Peyer's patch (tissue), 4 donors: Measurements from ENCODE around the gene SMARCD1. TPM values are rescaled to one million over a fixed set of nuclear protein-coding genes. Genes with fewer than 3 reads are reported as not detected.
A peak's percentile ranks its signal among the peaks of the same experiment; 100 is the strongest.

Experiments
- DNase-seq, 3 donors: peaks; one replicate each; pipeline ENCODE4 v3.0.0-alpha.2; 2017 to 2019
- H3K27ac ChIP-seq, 4 donors: fragments of 200-600 bp; sonication (generic); one replicate each; pipeline ENCODE4 v1.5.1; 2016 to 2019
- H3K27me3 ChIP-seq, 2 donors: fragments of 200-600 bp; sonication (generic); one replicate each; pipeline ENCODE4 v1.5.1; 2019
- H3K36me3 ChIP-seq, 3 donors: fragments of 200-600 bp; sonication (generic); one replicate each; pipeline ENCODE4 v1.5.1; 2016 to 2019
- H3K4me1 ChIP-seq, 4 donors: fragments of 200-600 bp; sonication (generic); one replicate each; pipeline ENCODE4 v1.5.1; 2016 to 2019
- H3K4me3 ChIP-seq, 4 donors: fragments of 200-600 bp; sonication (generic); 1 replicate in 3 of 4; 2 replicates in 1 of 4; pipeline ENCODE4 v1.5.1; 2016 to 2019; ENCODE audit warnings: mild to moderate bottlenecking in 1 of 4
- H3K9me3 ChIP-seq, 4 donors: fragments of 200-600 bp; sonication (generic); one replicate each; pipeline ENCODE4 v1.5.1; 2016 to 2019; ENCODE audit warnings: mild to moderate bottlenecking in 1 of 4
- POLR2A ChIP-seq, 2 donors: fragments of 450-650 bp; IDR thresholded peaks; one replicate each; pipeline ENCODE4 v1.5.1; 2017; ENCODE audit warnings: antibody characterized with exemption in 2 of 2, mild to moderate bottlenecking in 2 of 2, moderate library complexity in 2 of 2
- total RNA-seq, 4 donors: library from RNA; depleted of rRNA; stranded (reverse); fragments of >200 nt; gene quantifications; one replicate each; pipeline ENCODE4 v1.1.0, GENCODE V29; 2016
- TF ChIP-seq, protein P1 (sequence below), 6 experiments: fragments of 450-650 bp in 4 of 6; fragments of 200-600 bp in 2 of 6; sonication (generic) in 1 of 6; IDR thresholded peaks; one replicate each; pipeline ENCODE4 v1.5.1; 2017 to 2019; ENCODE audit warnings: antibody characterized with exemption in 6 of 6, mild to moderate bottlenecking in 3 of 6, moderate library complexity in 1 of 6

Gene SMARCD1
- total RNA-seq, 4 donors from 2014 or later: 76.5 to 126 (median 95.1) TPM

DNA sequence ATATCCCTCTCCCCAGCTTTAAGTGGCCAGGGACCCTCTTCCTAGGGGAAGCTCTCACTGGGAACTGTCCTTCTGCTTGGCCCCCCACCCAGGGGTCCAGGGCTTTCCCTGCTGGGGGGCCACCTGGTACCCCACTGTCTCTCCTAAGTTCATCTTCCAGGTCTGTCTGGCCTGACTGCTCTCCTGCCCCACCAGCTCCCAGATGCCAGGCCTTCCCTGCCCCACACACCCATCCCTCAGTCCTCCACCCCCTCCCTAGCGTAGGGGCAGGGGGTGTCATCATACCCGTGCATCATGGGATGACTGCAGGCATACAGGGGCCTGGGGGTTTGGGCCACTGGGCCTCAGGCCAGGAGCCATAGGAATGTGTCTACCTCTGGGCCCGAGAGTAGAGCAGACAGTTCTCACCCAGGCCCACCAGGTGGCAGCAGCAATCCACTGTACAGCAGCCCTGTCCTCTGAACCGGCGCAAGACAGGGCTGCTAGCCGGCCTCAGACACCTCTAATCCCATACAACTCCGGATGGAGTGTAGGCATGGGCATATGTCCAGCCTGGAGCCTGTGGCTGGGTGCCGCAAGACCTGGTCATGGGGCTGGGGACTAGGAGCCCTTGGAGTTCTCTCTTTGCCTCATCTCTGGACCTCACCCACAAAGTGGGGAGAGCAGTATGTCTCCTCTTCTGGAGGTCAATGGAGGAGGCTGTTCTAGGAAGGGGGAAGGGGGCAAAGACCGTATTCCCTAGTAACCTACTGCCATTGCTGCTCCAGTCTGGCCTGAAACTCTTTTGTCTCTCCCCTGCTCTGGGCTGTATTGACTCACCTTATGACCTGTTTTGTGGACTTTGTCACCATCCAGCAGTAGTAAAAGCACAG lies 10.0 kb upstream of the SMARCD1 start:
- H3K4me1 ChIP-seq: peaks cover 0 to 15% (median 0%) of the 10 kb centered on the region in 4 donors
- H3K36me3 ChIP-seq: no peaks in the 10 kb centered on the region
- TF ChIP-seq, protein P1, sequence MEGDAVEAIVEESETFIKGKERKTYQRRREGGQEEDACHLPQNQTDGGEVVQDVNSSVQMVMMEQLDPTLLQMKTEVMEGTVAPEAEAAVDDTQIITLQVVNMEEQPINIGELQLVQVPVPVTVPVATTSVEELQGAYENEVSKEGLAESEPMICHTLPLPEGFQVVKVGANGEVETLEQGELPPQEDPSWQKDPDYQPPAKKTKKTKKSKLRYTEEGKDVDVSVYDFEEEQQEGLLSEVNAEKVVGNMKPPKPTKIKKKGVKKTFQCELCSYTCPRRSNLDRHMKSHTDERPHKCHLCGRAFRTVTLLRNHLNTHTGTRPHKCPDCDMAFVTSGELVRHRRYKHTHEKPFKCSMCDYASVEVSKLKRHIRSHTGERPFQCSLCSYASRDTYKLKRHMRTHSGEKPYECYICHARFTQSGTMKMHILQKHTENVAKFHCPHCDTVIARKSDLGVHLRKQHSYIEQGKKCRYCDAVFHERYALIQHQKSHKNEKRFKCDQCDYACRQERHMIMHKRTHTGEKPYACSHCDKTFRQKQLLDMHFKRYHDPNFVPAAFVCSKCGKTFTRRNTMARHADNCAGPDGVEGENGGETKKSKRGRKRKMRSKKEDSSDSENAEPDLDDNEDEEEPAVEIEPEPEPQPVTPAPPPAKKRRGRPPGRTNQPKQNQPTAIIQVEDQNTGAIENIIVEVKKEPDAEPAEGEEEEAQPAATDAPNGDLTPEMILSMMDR (IDR thresholded peaks at IDR 0.05): peak; percentile 87 to 98 (median 94)
- TF ChIP-seq POLR2A (IDR thresholded peaks at IDR 0.05): peak in 1 of 2 donors; percentile 9
- no peaks in the 10 kb centered on the region for H3K27me3 ChIP-seq
- no peaks in the 10 kb centered on the region for H3K9me3 ChIP-seq
- peak overlapping the region in 1 of 4 donors; percentile 65 for H3K27ac ChIP-seq
- H3K4me3 ChIP-seq: no peak overlapping the region
- peak; percentile 78 to 92 (median 91) for DNase-seq

DNA sequence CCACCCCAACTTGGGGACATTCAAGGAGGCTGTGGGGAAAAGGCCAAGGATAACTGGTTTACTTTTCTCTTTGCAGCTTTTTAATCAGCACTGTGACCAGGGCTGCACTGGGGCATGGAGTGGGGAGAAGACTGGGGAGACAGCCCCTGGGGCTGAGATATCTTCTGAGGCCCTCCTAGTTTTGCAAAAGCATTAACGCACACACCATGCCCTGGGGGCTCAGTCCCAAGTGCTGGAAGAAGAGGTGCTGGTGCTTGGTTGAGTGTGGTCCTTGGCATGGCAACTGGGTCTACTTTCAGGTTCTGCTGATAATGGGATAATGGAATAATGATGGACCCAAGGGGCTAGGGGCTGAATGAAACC lies 9.4 kb upstream of the SMARCD1 start:
- peak overlapping the region in 1 of 4 donors; percentile 65 for H3K27ac ChIP-seq
- no peaks in the 10 kb centered on the region for H3K9me3 ChIP-seq
- no peaks in the 10 kb centered on the region for H3K27me3 ChIP-seq
- DNase-seq: no peak
- TF ChIP-seq POLR2A (IDR thresholded peaks at IDR 0.05): no peak
- TF ChIP-seq, protein P1 (IDR thresholded peaks at IDR 0.05): no peak
- peaks cover 0 to 9% (median 0%) of the 10 kb centered on the region in 4 donors for H3K4me1 ChIP-seq
- H3K4me3 ChIP-seq: no peak overlapping the region
- no peaks in the 10 kb centered on the region for H3K36me3 ChIP-seq

DNA sequence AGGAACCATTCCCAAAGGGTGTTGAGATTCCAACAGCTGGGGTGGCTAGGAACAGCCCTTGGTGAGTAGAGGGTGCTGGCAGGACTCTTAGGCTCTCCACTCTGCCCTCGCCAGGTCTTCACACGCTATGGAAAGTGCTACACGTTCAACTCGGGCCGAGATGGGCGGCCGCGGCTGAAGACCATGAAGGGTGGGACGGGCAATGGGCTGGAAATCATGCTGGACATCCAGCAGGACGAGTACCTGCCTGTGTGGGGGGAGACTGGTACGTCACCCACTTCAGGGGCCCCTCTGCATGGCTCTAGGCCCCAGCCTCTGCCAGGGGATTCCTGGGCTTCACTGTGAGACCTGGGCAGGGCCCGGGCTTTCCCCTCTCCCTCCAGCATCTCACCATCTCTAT lies 8.0 kb upstream of the SMARCD1 start:
- Histone ChIP-seq H3K4me1 (peaks cover 0 to 19% (median 0%) of the 10 kb centered on the region in 4 donors), H3K27me3 (no peaks in the 10 kb centered on the region), H3K36me3 (no peaks in the 10 kb centered on the region), H3K9me3 (no peaks in the 10 kb centered on the region), H3K27ac (no peak overlapping the region), H3K4me3 (no peak overlapping the region)
- DNase-seq: no peak
- TF ChIP-seq, protein P1 (IDR thresholded peaks at IDR 0.05): no peak
- TF ChIP-seq POLR2A (IDR thresholded peaks at IDR 0.05): no peak

DNA sequence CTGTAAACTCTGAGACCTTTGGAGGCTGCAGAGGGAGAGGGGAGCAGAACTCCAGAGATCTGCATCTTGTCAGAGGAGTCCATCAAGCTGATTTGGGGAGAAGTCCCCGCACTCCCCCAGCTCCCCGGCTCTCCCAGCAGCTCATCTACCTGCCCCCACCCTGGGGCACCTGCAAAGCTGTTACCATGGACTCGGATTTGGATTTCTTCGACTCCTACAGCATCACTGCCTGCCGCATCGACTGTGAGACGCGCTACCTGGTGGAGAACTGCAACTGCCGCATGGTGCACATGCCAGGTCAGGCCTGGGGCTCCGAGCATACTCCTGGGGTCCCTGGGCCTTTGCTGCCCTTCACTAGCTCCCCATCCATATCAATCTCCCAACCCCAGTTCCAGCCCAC lies 6.9 kb upstream of the SMARCD1 start:
- Histone ChIP-seq H3K4me3 (no peak overlapping the region), H3K27me3 (no peaks in the 10 kb centered on the region), H3K4me1 (peaks cover 0 to 25% (median 1%) of the 10 kb centered on the region in 4 donors), H3K27ac (no peak overlapping the region), H3K9me3 (no peaks in the 10 kb centered on the region), H3K36me3 (no peaks in the 10 kb centered on the region)
- TF ChIP-seq POLR2A (IDR thresholded peaks at IDR 0.05): no peak
- TF ChIP-seq, protein P1 (IDR thresholded peaks at IDR 0.05): no peak
- no peak for DNase-seq

DNA sequence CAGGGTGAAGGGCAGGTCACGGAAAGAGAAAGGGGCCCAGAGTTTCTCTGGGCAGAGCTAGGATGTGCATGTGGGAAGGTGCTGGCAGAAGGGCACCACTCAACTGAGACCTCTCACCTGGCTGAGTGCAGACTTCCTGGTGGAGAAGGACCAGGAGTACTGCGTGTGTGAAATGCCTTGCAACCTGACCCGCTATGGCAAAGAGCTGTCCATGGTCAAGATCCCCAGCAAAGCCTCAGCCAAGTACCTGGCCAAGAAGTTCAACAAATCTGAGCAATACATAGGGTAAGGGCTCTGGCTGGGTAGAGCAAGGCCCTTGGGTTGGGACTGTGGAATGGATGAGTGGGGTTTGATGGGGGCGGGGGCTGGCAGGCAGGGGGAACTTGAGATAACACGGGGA lies 5.4 kb upstream of the SMARCD1 start:
- Histone ChIP-seq H3K36me3 (no peaks in the 10 kb centered on the region), H3K27ac (no peak overlapping the region), H3K27me3 (no peaks in the 10 kb centered on the region), H3K4me1 (peaks cover 0 to 37% (median 3%) of the 10 kb centered on the region in 4 donors), H3K9me3 (no peaks in the 10 kb centered on the region), H3K4me3 (no peak overlapping the region)
- TF ChIP-seq POLR2A (IDR thresholded peaks at IDR 0.05): no peak
- TF ChIP-seq, protein P1 (IDR thresholded peaks at IDR 0.05): no peak
- no peak for DNase-seq
